Kidney epithelial cell (primary cell): ENCODE measurements around the gene ALPK1. TPM values are rescaled to one million over a fixed set of nuclear protein-coding genes. Genes with fewer than 3 reads are reported as not detected.

ENCODE experiments used
- DNase-seq: peaks from one replicate; pipeline ENCODE4 v3.0.0-alpha.2; 2010; ENCODE audit warnings: low read depth
- H3K27me3 ChIP-seq: 2 replicates; pipeline ENCODE4 v1.6.0; 2011; ENCODE audit warnings: low read length; ENCODE audit not compliant: control insufficient read depth, insufficient read depth
- H3K36me3 ChIP-seq: 2 replicates; pipeline ENCODE4 v1.5.1; 2011; ENCODE audit warnings: low read length; ENCODE audit not compliant: control insufficient read depth, insufficient read depth
- H3K4me3 ChIP-seq: 2 replicates; pipeline ENCODE4 v1.5.1; 2011; ENCODE audit warnings: low read depth, mild to moderate bottlenecking, control low read depth, low read length
- CTCF ChIP-seq: IDR thresholded peaks from 2 replicates; pipeline ENCODE4 v1.5.1; 2011; ENCODE audit warnings: mild to moderate bottlenecking, moderate library complexity, low read length, control low read depth, inconsistent platforms; ENCODE audit not compliant: insufficient read depth, poor library complexity, severe bottlenecking
- total RNA-seq: library from RNA; depleted of rRNA; stranded (reverse); fragments of >200 nt; gene quantifications from 2 replicates; pipeline ENCODE4 v1.2.3, GENCODE V29; 2015

Gene ALPK1
- total RNA-seq, 1 donor from 2014 or later = 12.5 TPM

DNA sequence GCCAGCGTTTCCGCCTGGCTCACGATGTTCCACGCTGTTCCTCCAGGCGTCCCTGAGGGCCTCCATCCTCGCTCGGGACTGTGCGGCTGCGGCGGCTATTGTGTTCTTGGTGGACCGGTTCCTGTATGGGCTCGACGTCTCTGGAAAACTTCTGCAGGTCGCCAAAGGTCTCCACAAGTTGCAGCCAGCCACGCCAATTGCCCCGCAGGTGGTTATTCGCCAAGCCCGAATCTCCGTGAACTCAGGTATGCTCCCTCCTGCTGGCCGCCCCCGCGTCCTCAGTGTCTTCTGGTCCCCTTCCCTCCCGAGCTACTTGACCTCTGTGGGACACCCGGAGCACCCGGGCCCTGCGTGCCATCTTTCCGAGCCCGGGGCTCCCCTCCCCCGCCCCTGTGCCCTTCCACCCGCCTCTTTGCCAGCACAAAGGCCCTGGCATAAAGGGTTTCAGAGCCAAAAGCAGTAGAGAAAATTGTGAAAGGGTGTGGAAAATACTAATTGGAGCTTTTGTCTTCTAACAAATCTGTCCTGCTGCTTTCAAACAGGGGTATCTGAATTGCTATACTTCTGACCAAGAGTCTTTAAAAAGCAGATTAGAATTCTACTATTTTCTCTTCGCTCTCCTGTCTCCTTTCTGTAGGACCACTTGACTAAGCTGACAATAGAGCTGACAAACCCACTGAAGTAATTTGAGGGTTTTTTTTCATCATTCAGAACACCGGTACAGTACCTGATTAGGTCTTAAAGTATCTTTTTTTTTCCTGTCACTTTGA is 114.8 kb downstream of the ALPK1 start:
- no peak for DNase-seq
- Histone ChIP-seq H3K36me3 (no peaks in the 10 kb centered on the region), H3K27me3 (no peaks in the 10 kb centered on the region), H3K4me3 (no peak overlapping the region)
- no peak for TF ChIP-seq CTCF

DNA sequence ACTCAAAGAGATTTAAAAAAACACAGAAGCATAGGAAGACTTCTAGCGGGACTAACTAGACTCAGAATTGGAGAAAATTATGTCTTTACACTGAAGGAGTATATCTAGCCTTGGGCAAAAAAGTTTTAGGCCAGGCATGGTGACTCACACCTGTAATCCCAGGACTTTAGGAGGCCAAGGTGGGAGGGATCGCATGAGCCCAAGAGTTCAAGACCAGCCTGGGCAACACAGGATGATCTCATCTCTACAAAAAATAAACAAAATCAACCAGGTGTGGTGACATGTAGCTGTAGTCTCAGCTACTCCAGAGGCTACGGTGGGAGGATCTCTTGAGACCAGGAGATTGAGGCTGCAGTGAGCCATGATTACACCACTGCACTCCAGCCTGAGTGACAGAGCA is 119.3 kb downstream of the ALPK1 start:
- Histone ChIP-seq H3K27me3 (no peaks in the 10 kb centered on the region), H3K36me3 (no peaks in the 10 kb centered on the region), H3K4me3 (no peak overlapping the region)
- DNase-seq = no peak
- no peak for TF ChIP-seq CTCF

DNA sequence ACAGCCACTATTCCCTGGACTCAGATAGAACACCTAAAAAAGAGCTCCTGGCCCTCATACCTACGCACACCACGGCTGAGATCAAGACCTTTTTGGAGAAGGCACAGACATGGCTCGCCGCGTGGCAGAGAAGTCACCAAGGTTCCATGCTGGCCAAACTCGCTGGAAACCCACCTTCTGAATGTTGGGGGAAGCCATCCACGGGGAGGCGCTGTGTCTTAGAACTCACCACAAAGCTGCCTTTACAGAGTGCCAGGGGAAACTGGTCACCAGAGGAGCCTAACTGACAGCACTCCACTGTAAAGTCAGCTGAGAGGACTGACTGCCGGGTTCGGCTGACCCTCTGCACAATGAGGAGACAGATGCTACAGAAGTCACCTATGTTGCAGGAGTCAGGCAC is 120.9 kb downstream of the ALPK1 start:
- TF ChIP-seq CTCF = no peak
- no peak for DNase-seq
- no peaks in the 10 kb centered on the region for H3K27me3 ChIP-seq

DNA sequence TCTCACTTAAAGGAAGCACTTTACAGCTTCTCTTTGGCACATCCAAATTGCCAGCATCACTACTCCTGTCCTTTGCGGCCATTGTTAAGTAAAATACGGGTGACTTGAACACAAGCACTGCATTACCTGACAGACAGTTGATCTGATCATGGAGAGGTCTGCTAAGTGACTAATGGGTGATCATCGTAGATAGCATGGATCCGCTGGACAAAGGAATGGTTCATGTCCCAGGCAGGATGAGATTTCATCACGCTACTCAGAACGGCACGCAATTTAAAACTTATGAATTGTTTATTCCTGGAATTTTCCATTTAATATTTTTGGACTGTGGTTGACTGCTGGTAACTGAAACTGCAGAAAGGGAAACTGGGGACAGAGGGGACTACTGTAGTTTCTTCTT is 124.7 kb downstream of the ALPK1 start:
- H3K36me3 ChIP-seq = no peaks in the 10 kb centered on the region
- H3K27me3 ChIP-seq = no peaks in the 10 kb centered on the region
- DNase-seq = no peak
- no peak overlapping the region for H3K4me3 ChIP-seq
- TF ChIP-seq CTCF = no peak

More for the DNA sequence above, 120.9 kb downstream of the ALPK1 start:
- H3K4me3 ChIP-seq = no peak overlapping the region
- no peaks in the 10 kb centered on the region for H3K36me3 ChIP-seq

DNA sequence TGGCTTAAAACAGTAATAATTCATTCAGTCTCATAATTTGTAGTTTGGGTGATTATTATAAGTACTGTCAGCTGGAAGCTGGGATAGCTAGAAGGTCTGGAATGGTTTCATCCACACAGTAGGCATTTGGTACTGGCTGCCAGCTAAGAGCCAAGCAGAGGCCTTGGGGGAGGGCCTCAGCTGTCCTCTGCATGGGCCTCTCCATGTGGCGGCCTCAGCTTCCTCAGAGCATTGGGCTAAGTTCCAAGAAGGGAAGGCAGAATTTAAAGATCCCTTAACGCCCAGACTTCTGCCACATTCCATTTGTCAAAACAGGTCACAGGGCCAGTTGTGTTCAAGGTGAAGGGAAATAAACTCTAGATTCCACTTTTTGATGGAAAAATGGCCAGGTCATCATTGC is 125.5 kb downstream of the ALPK1 start:
- no peak overlapping the region for H3K4me3 ChIP-seq
- no peaks in the 10 kb centered on the region for H3K27me3 ChIP-seq
- DNase-seq = no peak
- no peaks in the 10 kb centered on the region for H3K36me3 ChIP-seq
- no peak for TF ChIP-seq CTCF

GRCh38 chr4:112423591-112423990 is 126.4 kb downstream of the ALPK1 start:
- no peaks in the 10 kb centered on the region for H3K27me3 ChIP-seq
- TF ChIP-seq CTCF = no peak
- H3K36me3 ChIP-seq = no peaks in the 10 kb centered on the region
- no peak overlapping the region for H3K4me3 ChIP-seq
- DNase-seq = no peak
